SH-SY5Y (cell line): Measurements from ENCODE around the gene DHDH.

Experiments used
- GATA2 ChIP-seq: IDR thresholded peaks from 2 replicates; pipeline ENCODE4 v1.6.1; 2011; ENCODE audit warnings: mild to moderate bottlenecking, low read depth, low read length
- GATA3 ChIP-seq: IDR thresholded peaks from 2 replicates; pipeline ENCODE4 v1.6.1; 2011; ENCODE audit warnings: low read depth, mild to moderate bottlenecking, low read length, moderate library complexity

- no peak for TF ChIP-seq GATA3
- no peak for TF ChIP-seq GATA2
These were observed 33.6 kb upstream of the DHDH start, which contains the start of gene NUCB1 for GRCh38 chr19:48899781-48900476.
